ENCODE results near the gene TANC1. TPM values are rescaled to one million over a fixed set of nuclear protein-coding genes. Genes with fewer than 3 reads are reported as not detected.

Gene TANC1
- total RNA-seq, 2 donors from 2014 or later = 2.9 to 9.5 TPM

DNA sequence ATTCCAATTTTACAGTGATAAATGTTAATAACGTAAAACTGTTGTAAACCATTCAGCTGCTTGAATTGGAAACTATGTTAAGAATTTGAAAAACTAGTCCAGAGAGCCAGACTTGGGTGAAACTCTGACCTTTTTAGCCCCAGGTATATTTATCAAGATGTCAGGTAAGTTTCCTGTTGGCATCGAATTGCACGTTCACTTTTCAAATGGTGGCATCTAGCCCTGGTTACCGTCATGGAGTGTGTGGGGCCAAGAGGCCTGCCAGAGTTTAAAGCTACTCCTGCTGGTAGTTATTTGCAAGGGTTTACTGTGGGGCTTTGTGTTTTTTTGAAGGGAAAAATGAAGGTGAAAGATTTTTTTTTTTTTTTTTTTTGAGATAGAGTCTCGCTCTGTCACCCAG is 208.1 kb downstream of the TANC1 start:
- Histone ChIP-seq H3K4me3 (ENCODE audit: low read length) (no peak overlapping the region), H3K4me1 (ENCODE audit: control insufficient read depth, insufficient read depth, low read length) (no peaks in the 10 kb centered on the region), H3K9ac (ENCODE audit: extremely low read depth, low read length, poor library complexity, severe bottlenecking) (no peak overlapping the region), H3K36me3 (ENCODE audit: control insufficient read depth, insufficient read depth, low read length) (peaks cover 87% of the 10 kb centered on the region), H3K9me3 (ENCODE audit: control insufficient read depth, low read length) (no peaks in the 10 kb centered on the region), H3K27me3 (ENCODE audit: control insufficient read depth, insufficient read depth, low read length, poor library complexity, severe bottlenecking) (no peaks in the 10 kb centered on the region), H3K27ac (ENCODE audit: low read depth, low read length) (no peak overlapping the region)
- H3K4me3 Mint-ChIP-seq = no peak overlapping the region
- no peak overlapping the region for H3K27ac Mint-ChIP-seq
- DNase-seq = no peak
- no peaks in the 10 kb centered on the region for H3K9me3 Mint-ChIP-seq
- peaks cover 5% of the 10 kb centered on the region for H3K27me3 Mint-ChIP-seq (ENCODE audit: insufficient read depth)
- H3K4me1 Mint-ChIP-seq = peaks cover 6% of the 10 kb centered on the region
- H3K36me3 Mint-ChIP-seq (ENCODE audit: low read depth) = peaks cover 12% of the 10 kb centered on the region
- TF ChIP-seq, protein P1, sequence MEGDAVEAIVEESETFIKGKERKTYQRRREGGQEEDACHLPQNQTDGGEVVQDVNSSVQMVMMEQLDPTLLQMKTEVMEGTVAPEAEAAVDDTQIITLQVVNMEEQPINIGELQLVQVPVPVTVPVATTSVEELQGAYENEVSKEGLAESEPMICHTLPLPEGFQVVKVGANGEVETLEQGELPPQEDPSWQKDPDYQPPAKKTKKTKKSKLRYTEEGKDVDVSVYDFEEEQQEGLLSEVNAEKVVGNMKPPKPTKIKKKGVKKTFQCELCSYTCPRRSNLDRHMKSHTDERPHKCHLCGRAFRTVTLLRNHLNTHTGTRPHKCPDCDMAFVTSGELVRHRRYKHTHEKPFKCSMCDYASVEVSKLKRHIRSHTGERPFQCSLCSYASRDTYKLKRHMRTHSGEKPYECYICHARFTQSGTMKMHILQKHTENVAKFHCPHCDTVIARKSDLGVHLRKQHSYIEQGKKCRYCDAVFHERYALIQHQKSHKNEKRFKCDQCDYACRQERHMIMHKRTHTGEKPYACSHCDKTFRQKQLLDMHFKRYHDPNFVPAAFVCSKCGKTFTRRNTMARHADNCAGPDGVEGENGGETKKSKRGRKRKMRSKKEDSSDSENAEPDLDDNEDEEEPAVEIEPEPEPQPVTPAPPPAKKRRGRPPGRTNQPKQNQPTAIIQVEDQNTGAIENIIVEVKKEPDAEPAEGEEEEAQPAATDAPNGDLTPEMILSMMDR (conservative IDR thresholded peaks at IDR 0.05) = no peak
- WGBS, 2 experiments (ENCODE audit: insufficient coverage in 1 of 2, insufficient read length in 1 of 2) = 95 to 96% methylated on average over 4 to 5 of the region's 5 CpGs

GRCh38 chr2:159177357-159177756 is 208.9 kb downstream of the TANC1 start:
- no peaks in the 10 kb centered on the region for H3K9me3 ChIP-seq (ENCODE audit: control insufficient read depth, low read length)
- H3K27ac Mint-ChIP-seq = no peak overlapping the region
- no peak overlapping the region for H3K9ac ChIP-seq (ENCODE audit: extremely low read depth, low read length, poor library complexity, severe bottlenecking)
- H3K27ac ChIP-seq (ENCODE audit: low read depth, low read length) = no peak overlapping the region
- H3K9me3 Mint-ChIP-seq = no peaks in the 10 kb centered on the region
- H3K4me3 ChIP-seq (ENCODE audit: low read length) = no peak overlapping the region
- TF ChIP-seq, protein P1 (conservative IDR thresholded peaks at IDR 0.05) = no peak
- peaks cover 6% of the 10 kb centered on the region for H3K4me1 Mint-ChIP-seq
- H3K36me3 ChIP-seq (ENCODE audit: control insufficient read depth, insufficient read depth, low read length) = peaks cover 88% of the 10 kb centered on the region
- no peaks in the 10 kb centered on the region for H3K4me1 ChIP-seq (ENCODE audit: control insufficient read depth, insufficient read depth, low read length)
- no peak overlapping the region for H3K4me3 Mint-ChIP-seq
- peaks cover 12% of the 10 kb centered on the region for H3K36me3 Mint-ChIP-seq (ENCODE audit: low read depth)
- H3K27me3 ChIP-seq (ENCODE audit: control insufficient read depth, insufficient read depth, low read length, poor library complexity, severe bottlenecking) = no peaks in the 10 kb centered on the region
- no peak for DNase-seq
- peaks cover 5% of the 10 kb centered on the region for H3K27me3 Mint-ChIP-seq (ENCODE audit: insufficient read depth)
- 97 to 100% methylated on average over 1 to 3 of the region's 3 CpGs for WGBS, 2 experiments (ENCODE audit: insufficient coverage in 1 of 2, insufficient read length in 1 of 2)

GRCh38 chr2:159177957-159178356 is 209.5 kb downstream of the TANC1 start:
- no peaks in the 10 kb centered on the region for H3K9me3 Mint-ChIP-seq
- Histone ChIP-seq H3K9ac (ENCODE audit: extremely low read depth, low read length, poor library complexity, severe bottlenecking) (no peak overlapping the region), H3K36me3 (ENCODE audit: control insufficient read depth, insufficient read depth, low read length) (peaks cover 88% of the 10 kb centered on the region), H3K27me3 (ENCODE audit: control insufficient read depth, insufficient read depth, low read length, poor library complexity, severe bottlenecking) (no peaks in the 10 kb centered on the region), H3K4me1 (ENCODE audit: control insufficient read depth, insufficient read depth, low read length) (no peaks in the 10 kb centered on the region), H3K4me3 (ENCODE audit: low read length) (no peak overlapping the region), H3K27ac (ENCODE audit: low read depth, low read length) (no peak overlapping the region), H3K9me3 (ENCODE audit: control insufficient read depth, low read length) (no peaks in the 10 kb centered on the region)
- peaks cover 5% of the 10 kb centered on the region for H3K27me3 Mint-ChIP-seq (ENCODE audit: insufficient read depth)
- H3K27ac Mint-ChIP-seq = no peak overlapping the region
- H3K4me1 Mint-ChIP-seq = peaks cover 6% of the 10 kb centered on the region
- H3K4me3 Mint-ChIP-seq = no peak overlapping the region
- peaks cover 12% of the 10 kb centered on the region for H3K36me3 Mint-ChIP-seq (ENCODE audit: low read depth)
- TF ChIP-seq, protein P1 (conservative IDR thresholded peaks at IDR 0.05) = no peak
- no peak for DNase-seq
- 82 to 93% methylated on average over 3 to 7 of the region's 7 CpGs for WGBS, 2 experiments (ENCODE audit: insufficient coverage in 1 of 2, insufficient read length in 1 of 2)
